Activated gamma-delta T cell (primary cell): ENCODE measurements around the gene COL26A1.

ENCODE experiments used
- DNase-seq: peaks from one replicate; lab custom pipeline; 2025; lab: John Stamatoyannopoulos, UW

COL26A1 gene

DNA sequence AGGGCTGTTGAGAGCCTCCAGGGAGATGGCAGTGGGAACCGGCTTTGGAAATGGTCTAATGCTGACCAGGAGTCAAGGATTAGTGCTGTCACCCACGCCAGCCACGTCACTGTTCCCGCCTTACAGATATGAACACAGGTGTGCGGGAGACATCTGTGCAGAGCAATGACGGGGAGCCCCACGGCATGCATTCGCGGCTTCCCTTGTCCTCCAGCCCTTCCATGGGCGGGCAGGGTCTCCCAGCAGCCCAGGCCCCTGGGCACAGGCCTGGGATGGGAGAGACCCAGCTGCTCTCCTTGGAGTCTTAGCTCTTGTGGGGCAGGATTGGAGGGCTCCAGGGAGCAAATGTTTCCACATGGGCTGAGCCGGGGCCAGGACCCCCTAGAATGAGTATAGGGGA, 172.2 kb downstream of the COL26A1 start:
- no peak for DNase-seq

GRCh38 chr7:101535351-101535751, 172.7 kb downstream of the COL26A1 start:
- DNase-seq: no peak

DNA sequence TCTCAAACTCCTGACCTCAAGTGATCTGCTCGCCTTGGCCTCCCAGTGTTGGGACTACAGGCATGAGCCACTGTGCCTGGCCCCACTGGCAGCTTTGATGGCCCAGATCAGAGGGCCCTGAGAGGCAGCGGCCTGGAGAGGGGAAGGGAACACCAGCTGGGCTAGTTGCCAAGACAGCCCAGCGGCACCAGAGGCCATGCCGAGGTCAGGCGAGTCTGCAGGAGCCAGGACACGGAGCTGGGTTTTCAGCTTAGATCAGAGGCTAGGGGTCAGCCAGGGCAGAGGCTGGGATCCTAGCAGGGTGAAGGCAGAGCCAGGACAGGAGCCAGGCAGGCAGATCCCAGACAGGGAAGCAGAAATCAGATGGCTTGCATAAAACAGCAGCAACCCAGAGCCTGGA, 173.6 kb downstream of the COL26A1 start:
- no peak for DNase-seq

DNA sequence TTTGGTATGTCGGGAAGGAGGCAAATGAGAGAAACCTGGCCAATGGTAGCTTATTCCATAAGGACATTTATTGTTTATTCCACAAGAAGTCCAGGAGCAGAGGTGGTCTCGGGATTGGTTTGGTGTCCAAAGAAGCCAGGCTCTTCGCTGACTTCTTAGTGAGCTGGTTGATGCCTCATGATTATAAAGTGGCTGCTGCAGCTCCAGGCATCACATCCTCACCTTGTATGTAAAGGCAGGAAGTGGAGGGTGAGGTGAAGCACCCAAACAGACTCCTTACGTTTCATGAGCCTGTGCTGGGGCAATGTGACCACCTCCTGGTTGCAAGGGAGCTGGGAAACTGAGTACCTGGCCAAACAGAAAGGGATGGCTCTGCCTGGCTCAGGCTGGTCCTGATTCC, 174.0 kb downstream of the COL26A1 start:
- DNase-seq: no peak

- no peak for DNase-seq
These were observed 174.5 kb downstream of the COL26A1 start for GRCh38 chr7:101537205-101537604.

GRCh38 chr7:101537935-101538595, 175.4 kb downstream of the COL26A1 start:
- DNase-seq: no peak

DNA sequence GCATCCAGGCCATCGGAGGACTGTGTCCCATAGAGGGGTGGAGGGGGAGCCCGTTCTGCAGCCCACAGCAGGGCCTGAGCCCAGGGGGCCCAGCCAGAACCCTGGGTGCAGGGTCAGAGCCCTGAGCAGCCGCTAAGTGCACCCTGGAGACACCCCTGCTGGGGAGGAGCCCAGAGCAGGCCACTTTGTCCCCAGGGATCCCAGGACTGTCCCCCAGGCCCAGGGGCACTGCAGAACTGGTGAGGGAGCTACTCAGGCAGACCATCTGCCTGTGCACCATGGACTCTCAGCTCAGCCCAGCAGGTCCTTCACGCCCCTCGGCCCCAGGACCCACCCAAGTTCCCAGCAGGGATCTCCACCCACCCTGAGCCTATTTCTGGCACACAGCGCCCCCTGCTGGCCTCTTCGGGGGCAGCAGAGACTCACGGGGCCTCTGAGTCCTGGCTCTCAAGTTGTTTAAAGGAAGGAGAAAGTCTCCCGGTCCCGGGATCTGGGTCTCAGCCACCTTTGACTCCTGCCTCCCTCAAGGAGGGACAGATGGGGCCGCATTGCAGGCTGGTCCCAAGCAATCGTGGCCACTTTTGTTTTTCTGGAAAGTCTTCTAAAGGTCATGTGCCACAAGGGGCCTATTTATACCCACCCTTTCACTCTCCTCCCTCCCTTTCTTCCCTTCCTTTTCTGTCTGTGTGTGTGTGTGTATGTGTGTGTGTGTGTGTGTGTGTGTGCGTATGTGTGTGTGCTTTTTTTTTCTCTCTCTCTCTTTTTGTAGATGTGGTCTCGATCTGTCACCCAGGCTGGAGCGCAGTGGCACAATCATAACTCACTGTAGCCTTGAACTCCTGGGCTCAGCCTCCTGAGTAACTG, 176.2 kb downstream of the COL26A1 start:
- DNase-seq: peak; percentile 15

- no peak for DNase-seq
These were observed 177.1 kb downstream of the COL26A1 start for GRCh38 chr7:101539784-101540183.

GRCh38 chr7:101542527-101543241, 180.0 kb downstream of the COL26A1 start:
- DNase-seq: no peak

DNA sequence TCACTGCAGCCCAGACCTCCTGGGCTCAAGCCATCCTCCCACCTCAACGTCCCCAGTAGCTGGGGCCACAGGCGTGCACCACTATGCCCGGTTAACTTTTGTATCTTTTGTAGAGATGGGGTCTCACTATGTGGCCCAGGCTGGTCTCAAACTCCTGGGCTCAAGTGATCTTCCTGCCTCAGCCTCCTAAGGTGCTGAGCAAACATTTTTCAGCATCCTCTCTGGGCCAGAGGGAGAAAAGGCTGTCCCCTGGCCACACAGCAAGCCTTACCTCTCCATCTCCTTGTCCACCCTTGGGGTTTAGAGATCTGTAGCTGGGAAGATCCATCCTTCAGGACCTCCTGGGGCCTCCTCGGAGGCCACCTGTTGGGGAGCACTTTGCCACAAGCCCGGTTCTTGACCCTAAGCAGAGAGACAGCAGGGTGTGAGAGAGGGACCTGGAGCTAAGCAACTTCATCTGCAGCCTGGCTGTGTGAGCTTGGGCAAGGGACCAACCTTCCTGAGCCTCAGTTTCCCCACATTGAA, 180.6 kb downstream of the COL26A1 start:
- no peak for DNase-seq

GRCh38 chr7:101543846-101544245, 181.2 kb downstream of the COL26A1 start:
- DNase-seq: no peak

- no peak for DNase-seq
These were observed 182.9 kb downstream of the COL26A1 start for GRCh38 chr7:101545441-101546190.

GRCh38 chr7:101546308-101546936, 183.7 kb downstream of the COL26A1 start:
- no peak for DNase-seq

- no peak for DNase-seq
These were observed 184.6 kb downstream of the COL26A1 start for GRCh38 chr7:101547022-101547915.

DNA sequence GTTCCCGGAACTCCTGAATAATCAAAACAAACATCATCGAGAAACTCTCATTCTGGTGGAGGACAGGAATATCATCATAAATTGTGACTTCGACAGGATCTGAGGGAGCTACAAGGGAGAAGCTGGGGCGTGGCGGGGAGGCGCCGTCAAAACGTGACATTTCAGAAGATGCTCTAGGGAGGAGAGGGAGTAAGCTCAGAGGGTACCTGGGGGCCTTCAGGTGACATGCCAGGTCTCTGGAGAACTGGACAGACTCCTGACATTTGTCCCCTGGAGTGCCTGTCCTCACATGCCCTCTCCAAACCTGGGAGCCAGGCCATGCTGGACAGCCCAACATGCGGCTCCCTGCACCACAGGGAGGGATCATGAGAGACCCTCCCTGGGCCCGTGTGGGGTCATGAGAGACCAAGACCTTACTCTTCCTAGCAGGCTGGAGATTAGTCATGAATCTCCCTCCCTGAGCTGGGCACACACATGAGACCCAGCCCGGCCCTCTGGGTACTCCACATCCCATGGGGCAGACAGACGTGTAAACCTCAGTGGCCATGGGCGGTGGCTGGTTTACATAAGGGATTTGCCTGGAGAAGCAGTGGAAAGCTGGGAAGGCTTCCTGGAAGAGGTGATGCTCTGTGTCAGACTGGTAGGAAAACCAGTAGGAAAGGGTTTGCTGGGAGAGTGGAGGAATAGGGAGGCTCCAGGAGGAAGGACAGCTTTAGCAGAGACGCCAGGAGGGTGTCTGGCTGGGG, 185.4 kb downstream of the COL26A1 start:
- no peak for DNase-seq

GRCh38 chr7:101549734-101550133, 187.1 kb downstream of the COL26A1 start:
- DNase-seq: no peak

- DNase-seq: no peak
These were observed 188.2 kb downstream of the COL26A1 start for GRCh38 chr7:101550641-101551541.

- no peak for DNase-seq
These were observed 190.5 kb downstream of the COL26A1 start for GRCh38 chr7:101553018-101553770.
